HCT116 (cell line): Measurements from ENCODE around the gene EBLN2. TPM values are rescaled to one million over a fixed set of nuclear protein-coding genes. Genes with fewer than 3 reads are reported as not detected.

Source experiments
- ATAC-seq: fragments of 200-7000 bp; cut with Tn5 transposase; 2 replicates; pipeline ENCODE4 v1.9.1; 2020; ENCODE audit warnings: mild to moderate bottlenecking, moderate library complexity
- BruUV-seq: library from RNA; stranded (reverse); fragments of 400-500 nt; replicated peaks from 2 replicates; lab custom pipeline; 2021; lab: Mats Ljungman, UMichigan
- CTCF ChIA-PET: fragments of 300-600 bp; sonication (Branson Sonifier 250); formaldehyde crosslinking; loops from one replicate; lab custom pipeline; 2021; ENCODE audit warnings: antibody characterized with exemption; lab: Charles Lee
- POLR2A ChIA-PET: fragments of 300-600, 350-600 bp; sonication (Branson Sonifier 250); formaldehyde crosslinking; loops from one replicate; lab custom pipeline; 2021; ENCODE audit warnings: antibody characterized with exemption; lab: Charles Lee
- RAD21 ChIA-PET, 2 experiments: fragments of 300-600 bp; sonication (Branson Sonifier 250); formaldehyde crosslinking; loops; one replicate each; lab custom pipeline; 2023; ENCODE audit warnings: low total read pairs in 2 of 2; ENCODE audit not compliant: uncharacterized antibody in 2 of 2, unreplicated experiment in 2 of 2, low non-redundant PET in 1 of 2; lab: Charles Lee
- DNase-seq: peaks from one replicate; pipeline ENCODE4 v3.0.0-alpha.2; 2010; ENCODE audit warnings: low read depth, low spot score
- H2AFZ ChIP-seq: fragments of 200-600 bp; shearing (Covaris generic), sonication (generic); 2 replicates; pipeline ENCODE4 v1.6.1; 2017; ENCODE audit warnings: low read depth, mixed run types, mixed read lengths, antibody characterized with exemption, low read length; ENCODE audit not compliant: poor library complexity, severe bottlenecking
- H3K27ac ChIP-seq: 2 replicates; pipeline ENCODE4 v1.5.1; 2012; ENCODE audit warnings: low read depth, low read length
- H3K27me3 ChIP-seq: fragments of 200-600 bp; sonication (generic); 2 replicates; pipeline ENCODE4 v1.6.1; 2016; ENCODE audit warnings: mixed run types, low read length, mixed read lengths; ENCODE audit not compliant: insufficient read depth
- H3K36me3 ChIP-seq, 2 experiments: fragments of 200-500 bp in 1 of 2; fragments of 200-600 bp in 1 of 2; sonication (Bioruptor generic) in 1 of 2; sonication (generic) in 1 of 2; 2 replicates each; pipeline versions ENCODE4 v1.5.1 to v1.6.1; 2014 to 2016; ENCODE audit warnings: low read length in 2 of 2, inconsistent platforms in 1 of 2, mixed read lengths in 1 of 2, mixed run types in 1 of 2; ENCODE audit not compliant: insufficient read depth in 2 of 2, control insufficient read depth in 1 of 2
- H3K4me1 ChIP-seq, 2 experiments: fragments of 200-600 bp in 1 of 2; sonication (generic) in 1 of 2; 2 replicates each; pipeline versions ENCODE4 v1.5.1 to v1.6.1; 2012 to 2017; ENCODE audit warnings: low read length in 2 of 2, inconsistent platforms in 1 of 2, mild to moderate bottlenecking in 1 of 2, mixed read lengths in 1 of 2, mixed run types in 1 of 2, moderate library complexity in 1 of 2; ENCODE audit not compliant: insufficient read depth in 2 of 2, control insufficient read depth in 1 of 2
- H3K4me2 ChIP-seq: fragments of 200-600 bp; sonication (generic); 2 replicates; pipeline ENCODE4 v1.6.1; 2017; ENCODE audit warnings: mixed run types, low read length, mixed read lengths
- H3K4me3 ChIP-seq, 2 experiments: fragments of 200-600 bp in 1 of 2; sonication (generic) in 1 of 2; replicated peaks in 1 of 2; 2 replicates each; pipeline ENCODE4 v1.5.1; 2011 to 2016; ENCODE audit warnings: low read length in 2 of 2, control low read depth in 1 of 2, low read depth in 1 of 2, mild to moderate bottlenecking in 1 of 2, mixed read lengths in 1 of 2, mixed run types in 1 of 2
- H3K79me2 ChIP-seq: fragments of 200-600 bp; sonication (generic); 2 replicates; pipeline ENCODE4 v1.6.1; 2017; ENCODE audit warnings: mild to moderate bottlenecking, mixed run types, low read length, moderate library complexity, mixed read lengths; ENCODE audit not compliant: insufficient read depth
- H3K9ac ChIP-seq: fragments of 200-600 bp; sonication (generic); 2 replicates; pipeline ENCODE4 v1.6.1; 2016; ENCODE audit warnings: low read length, mixed read lengths
- H3K9me2 ChIP-seq: fragments of 200-600 bp; sonication (generic), shearing (Covaris generic); 2 replicates; pipeline ENCODE4 v1.6.1; 2017; ENCODE audit warnings: mixed run types, mild to moderate bottlenecking, moderate library complexity; ENCODE audit not compliant: insufficient read depth
- H3K9me3 ChIP-seq, 2 experiments: fragments of 200-500 bp in 1 of 2; fragments of 200-600 bp in 1 of 2; sonication (Bioruptor generic) in 1 of 2; sonication (generic) in 1 of 2; 2 replicates each; pipeline ENCODE4 v1.6.1; 2014 to 2017; ENCODE audit warnings: low read length in 2 of 2, mixed read lengths in 2 of 2, inconsistent platforms in 1 of 2, low read depth in 1 of 2, mild to moderate bottlenecking in 1 of 2, mixed run types in 1 of 2, moderate library complexity in 1 of 2; ENCODE audit not compliant: control insufficient read depth in 1 of 2, insufficient read depth in 1 of 2
- H4K20me1 ChIP-seq: fragments of 200-600 bp; sonication (generic), shearing (Covaris generic); 2 replicates; pipeline ENCODE4 v1.6.1; 2017; ENCODE audit warnings: mixed run types, mild to moderate bottlenecking, moderate library complexity; ENCODE audit not compliant: insufficient read depth
- CTCF ChIP-seq, 3 experiments: fragments of 200-600 bp in 1 of 3; sonication (generic) in 1 of 3; IDR thresholded peaks in 2 of 3; conservative IDR thresholded peaks in 1 of 3; 2 replicates each; pipeline ENCODE4 v1.5.1; 2012 to 2017; ENCODE audit warnings: low read depth in 2 of 3, low read length in 2 of 3, antibody characterized with exemption in 1 of 3, borderline replicate concordance in 1 of 3, control low read depth in 1 of 3, mild to moderate bottlenecking in 1 of 3, mixed read lengths in 1 of 3, mixed run types in 1 of 3, moderate library complexity in 1 of 3; ENCODE audit not compliant: insufficient read depth in 1 of 3
- JUND ChIP-seq: IDR thresholded peaks from 2 replicates; pipeline ENCODE4 v1.6.1; 2012
- POLR2AphosphoS5 ChIP-seq: IDR thresholded peaks from 2 replicates; pipeline ENCODE4 v1.6.1; 2011; ENCODE audit warnings: mild to moderate bottlenecking, low read depth, low read length, moderate library complexity
- RAD21 ChIP-seq: IDR thresholded peaks from 2 replicates; pipeline ENCODE4 v1.6.1; 2012; ENCODE audit warnings: low read depth, mild to moderate bottlenecking
- TCF7L2 ChIP-seq: IDR thresholded peaks from 2 replicates; pipeline ENCODE4 v1.7.0; 2011; ENCODE audit warnings: borderline replicate concordance, inconsistent platforms; ENCODE audit not compliant: insufficient read depth, insufficient read length; ENCODE audit errors: extremely low read depth
- ZBTB33 ChIP-seq: IDR thresholded peaks from 2 replicates; pipeline ENCODE4 v1.6.1; 2011; ENCODE audit warnings: mild to moderate bottlenecking, low read length, moderate library complexity; ENCODE audit not compliant: insufficient replicate concordance; ENCODE audit errors: extremely low read depth
- intact Hi-C: fragments of 100-400 bp; cut with micrococcal nuclease; formaldehyde crosslinking; loops from 2 replicates; pipeline ENCODE4 v1.10.0; 2022
- total RNA-seq: library from RNA; stranded (reverse); gene quantifications from one replicate; pipeline ENCODE4 v1.2.1, GENCODE V29; 2021; ENCODE audit not compliant: unreplicated experiment

EBLN2 gene
- total RNA-seq, 1 experiment from 2014 or later: 5.1 TPM

GRCh38 chr3:73086071-73086494, 24.6 kb downstream of the EBLN2 start:
- H3K4me2 ChIP-seq: peak overlapping the region; percentile 11; the same call in 1 of the 2 replicates
- ChIA-PET POLR2A (no interaction called here), CTCF (interaction anchor here (0.6 to 2.7 kb wide), 3 partner anchors 216 to 420 kb away, joined by 3 to 43 read pairs (median 3); no protein-coding TSS in a partner anchor), RAD21 (interaction anchor here (0.8 to 1.2 kb wide), 3 partner anchors 234 to 235 kb away, joined by 3 read pairs; no protein-coding TSS in a partner anchor)
- H3K27me3 ChIP-seq: no peaks in the 10 kb centered on the region
- no peaks in the 10 kb centered on the region for H3K9me2 ChIP-seq
- no peak overlapping the region for H3K4me3 ChIP-seq
- no peak overlapping the region for H3K9ac ChIP-seq
- no peak overlapping the region for H2AFZ ChIP-seq
- ATAC-seq (peak; percentile 83), DNase-seq (peak; percentile 38)
- no peaks in the 10 kb centered on the region for H4K20me1 ChIP-seq
- H3K79me2 ChIP-seq: no peaks in the 10 kb centered on the region
- intact Hi-C loops: loop anchor here (1.0 to 5.0 kb wide), 4 partner anchors 148 to 1374 kb away; no protein-coding TSS in a partner anchor
- no peaks in the 10 kb centered on the region for H3K9me3 ChIP-seq
- BruUV-seq: no TSS peak
- no peak overlapping the region for H3K27ac ChIP-seq
- H3K36me3 ChIP-seq: no peaks in the 10 kb centered on the region
- no peaks in the 10 kb centered on the region for H3K4me1 ChIP-seq
- peak; percentile 88 for TF ChIP-seq RAD21
- TF ChIP-seq JUND: no peak
- peak; percentile 58 to 88 (median 78); a peak in 5 of 6 replicates for TF ChIP-seq CTCF (IDR thresholded peaks at IDR 0.05 in 2 of 3, conservative IDR thresholded peaks at IDR 0.05 in 1 of 3; ENCODE audit: borderline replicate concordance in 1 of 3, insufficient read depth in 1 of 3, low read depth in 2 of 3, low read length in 2 of 3)

GRCh38 chr3:73094129-73094528, 32.7 kb downstream of the EBLN2 start:
- peak; percentile 83 for ATAC-seq
- intact Hi-C loops: no loop called here
- H3K4me2 ChIP-seq: peak overlapping the region; percentile 68
- H3K27ac ChIP-seq: no peak overlapping the region
- no peaks in the 10 kb centered on the region for H4K20me1 ChIP-seq
- H3K4me1 ChIP-seq: peaks cover 8 to 17% of the 10 kb centered on the region in 2 experiments
- no peak overlapping the region for H3K9ac ChIP-seq
- ChIA-PET CTCF (no interaction called here), POLR2A (no interaction called here), RAD21 (no interaction called here)
- DNase-seq: peak; percentile 34
- H3K79me2 ChIP-seq: no peaks in the 10 kb centered on the region
- no TSS peak for BruUV-seq
- H2AFZ ChIP-seq: peak overlapping the region; percentile 98
- H3K9me3 ChIP-seq: no peaks in the 10 kb centered on the region
- no peaks in the 10 kb centered on the region for H3K27me3 ChIP-seq
- H3K4me3 ChIP-seq: peak overlapping the region in 1 of 2 experiments; percentile 16; a peak in 1 of 4 replicates
- H3K9me2 ChIP-seq: no peaks in the 10 kb centered on the region
- TF ChIP-seq POLR2AphosphoS5 (no peak), CTCF (IDR thresholded peaks at IDR 0.05 in 2 of 3, conservative IDR thresholded peaks at IDR 0.05 in 1 of 3; ENCODE audit: borderline replicate concordance in 1 of 3, insufficient read depth in 1 of 3, low read depth in 2 of 3, low read length in 2 of 3) (peak; percentile 19 to 35 (median 27); a peak in 4 of 6 replicates), ZBTB33 (no peak), TCF7L2 (no peak), RAD21 (0 out of 2 replicates have a peak, but pooled peaks have one; percentile 13)
- H3K36me3 ChIP-seq: no peaks in the 10 kb centered on the region
